C4-2B (cell line): ENCODE data around the gene WWOX.

Experiments used
- CTCF ChIP-seq: fragments of 450-650 bp; conservative IDR thresholded peaks from 2 replicates; pipeline ENCODE4 v1.5.1; 2017; ENCODE audit warnings: mild to moderate bottlenecking
- ZFX ChIP-seq: fragments of 450-650 bp; IDR thresholded peaks from 2 replicates; pipeline ENCODE4 v1.6.1; 2017

- TF ChIP-seq CTCF (no peak), ZFX (no peak)
These were observed 560.3 kb downstream of the WWOX start for GRCh38 chr16:78659668-78660217.
